ENCODE measurements around the gene MBNL1.

GRCh38 chr3:152291238-152291637 lies 22.5 kb downstream of the MBNL1 start:
- TF ChIP-seq CTCF (IDR thresholded peaks at IDR 0.05; ENCODE audit: extremely low read depth in 1 of 2, insufficient read depth in 1 of 2, low read depth in 1 of 2, low read length in 2 of 2) (no peak), POLR2A (IDR thresholded peaks at IDR 0.05; ENCODE audit: low read depth, low read length) (no peak), POLR2AphosphoS5 (IDR thresholded peaks at IDR 0.05; ENCODE audit: insufficient read depth, low read depth, low read length) (no peak), EZH2 (IDR thresholded peaks at IDR 0.05; ENCODE audit: borderline replicate concordance, low read depth, low read length, severe bottlenecking) (no peak)
